HG02588 (cell line): ENCODE results near the gene MAU2.
"Not testable (repeated sequence)": the region's sequence is repeated elsewhere in the genome, so short reads cannot be mapped to it uniquely, and the experiment has no call there.

Source experiments
- ATAC-seq: cut with Tn5 transposase; IDR thresholded peaks from one replicate; pipeline ENCODE4 v1.9.1; 2021; ENCODE audit warnings: mild to moderate bottlenecking, moderate library complexity; ENCODE audit not compliant: unreplicated experiment

The MAU2 gene

DNA sequence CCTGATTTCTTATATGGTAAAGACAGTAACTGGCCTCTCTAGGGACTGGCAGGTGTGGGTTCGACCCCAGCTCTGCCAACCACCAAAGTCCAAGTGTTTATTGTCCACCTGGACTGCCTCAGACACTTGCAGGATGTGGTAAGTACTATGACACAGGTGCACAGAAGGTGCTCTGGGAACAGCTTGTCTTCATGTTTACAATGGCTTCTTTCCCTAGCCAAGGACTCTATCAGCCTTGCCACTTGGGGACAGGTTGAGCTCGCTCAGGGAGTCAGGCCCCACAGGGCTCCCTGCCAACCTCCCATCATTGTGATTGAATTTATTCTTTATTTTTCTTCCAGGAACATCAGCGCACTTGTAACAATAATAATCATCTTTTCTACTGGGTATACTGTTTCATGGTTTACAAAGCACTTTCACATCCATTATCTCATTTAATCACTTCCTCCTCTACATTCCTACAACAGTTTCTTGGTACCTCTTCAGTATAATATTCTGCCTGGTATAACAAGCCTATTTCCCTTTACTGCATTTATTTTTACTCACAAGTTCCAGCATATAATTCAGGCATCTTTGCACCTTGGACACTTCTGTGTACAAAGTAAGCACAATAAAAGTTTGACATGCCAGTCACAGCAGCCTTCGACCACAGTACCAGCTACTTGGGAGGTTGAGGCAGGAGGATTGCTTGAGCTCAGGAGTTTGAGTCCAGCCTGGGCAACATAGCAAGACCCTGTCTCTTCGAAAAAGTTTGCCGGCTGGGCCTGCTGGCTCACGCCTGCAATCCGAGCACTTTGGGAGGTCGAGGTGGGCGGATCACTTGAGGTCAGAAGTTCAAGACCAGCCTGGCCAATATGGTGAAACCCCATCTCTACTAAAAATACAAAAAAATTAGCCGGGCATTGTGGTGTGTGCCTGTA lies 60.6 kb downstream of the MAU2 start:
- no peak for ATAC-seq

DNA sequence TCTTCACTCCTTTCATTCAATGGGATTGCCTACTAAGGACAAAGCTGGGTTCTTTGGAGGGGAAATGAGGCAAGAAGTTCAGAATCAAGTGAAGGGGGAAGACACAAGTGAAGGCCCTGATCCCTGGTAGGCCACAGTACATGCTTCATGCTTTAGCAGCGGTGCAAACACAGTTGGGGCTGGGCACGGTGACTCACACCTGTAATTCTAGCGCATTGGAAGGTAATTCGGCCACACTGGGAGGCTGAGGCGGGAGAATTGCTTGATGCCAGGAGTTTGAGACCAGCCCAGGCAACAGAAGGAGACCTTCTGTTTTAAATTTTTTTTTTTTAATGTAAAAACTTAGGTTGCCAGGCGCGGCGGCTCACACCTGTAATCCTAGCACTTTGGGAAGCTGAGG lies 61.5 kb downstream of the MAU2 start:
- ATAC-seq: no peak

DNA sequence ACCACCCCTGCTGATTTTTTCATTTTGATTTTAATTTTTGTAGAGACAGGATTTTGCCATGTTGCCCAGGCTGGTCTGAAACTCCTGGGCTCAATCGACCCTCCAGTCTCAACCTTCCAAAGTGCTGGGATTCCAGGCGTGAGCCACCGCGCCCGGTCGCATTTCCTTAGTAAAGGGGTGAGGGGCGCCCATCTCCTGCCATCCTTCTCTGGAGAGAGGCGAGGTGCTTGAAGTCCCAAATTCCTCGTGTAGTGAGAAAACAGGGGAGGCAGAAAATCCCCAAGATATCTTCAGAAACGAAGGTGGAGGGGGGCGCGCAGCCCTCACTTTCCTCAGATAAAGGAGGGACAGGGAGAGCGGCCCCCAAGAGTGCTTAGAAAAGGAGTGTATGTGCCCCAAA lies 63.9 kb downstream of the MAU2 start:
- ATAC-seq: no peak

DNA sequence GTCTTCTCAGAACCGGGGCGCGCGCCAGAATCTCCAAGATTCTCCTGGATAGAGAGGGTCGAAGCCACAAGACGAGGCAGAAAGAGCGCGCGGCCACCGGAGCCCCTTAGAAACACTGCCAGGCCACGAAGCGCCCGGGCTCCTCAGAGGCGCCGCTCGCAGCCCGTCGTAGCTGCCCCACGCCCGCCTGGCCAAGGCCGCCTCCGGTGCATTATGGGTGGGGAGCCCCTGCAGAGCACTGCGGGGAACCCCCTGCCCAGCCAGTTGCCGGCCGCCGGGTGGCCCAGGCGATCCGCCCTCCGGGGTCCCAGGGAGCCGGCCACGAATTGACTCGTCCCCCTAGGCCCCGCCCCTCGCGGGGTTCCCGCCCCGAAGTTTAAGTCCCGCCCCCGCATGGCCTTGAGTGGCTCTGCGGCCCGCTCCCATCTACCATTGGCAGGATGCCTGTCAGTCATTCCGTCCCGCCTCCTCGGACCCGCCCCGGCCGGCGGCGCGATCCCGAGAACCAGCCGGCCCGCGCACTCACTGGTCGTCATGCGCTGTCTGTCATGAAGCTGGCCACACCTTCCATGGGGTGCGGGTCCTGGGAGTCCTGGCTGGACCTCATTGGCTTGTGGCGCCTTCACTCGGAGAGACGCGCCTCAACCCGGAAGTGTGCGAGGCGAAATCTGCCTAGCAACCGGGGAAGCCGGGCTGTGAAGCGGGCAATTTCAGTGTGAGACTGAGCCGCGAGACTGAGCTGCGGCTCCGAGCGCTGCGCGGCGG lies 64.7 kb downstream of the MAU2 start:
- ATAC-seq: peak; percentile 91

DNA sequence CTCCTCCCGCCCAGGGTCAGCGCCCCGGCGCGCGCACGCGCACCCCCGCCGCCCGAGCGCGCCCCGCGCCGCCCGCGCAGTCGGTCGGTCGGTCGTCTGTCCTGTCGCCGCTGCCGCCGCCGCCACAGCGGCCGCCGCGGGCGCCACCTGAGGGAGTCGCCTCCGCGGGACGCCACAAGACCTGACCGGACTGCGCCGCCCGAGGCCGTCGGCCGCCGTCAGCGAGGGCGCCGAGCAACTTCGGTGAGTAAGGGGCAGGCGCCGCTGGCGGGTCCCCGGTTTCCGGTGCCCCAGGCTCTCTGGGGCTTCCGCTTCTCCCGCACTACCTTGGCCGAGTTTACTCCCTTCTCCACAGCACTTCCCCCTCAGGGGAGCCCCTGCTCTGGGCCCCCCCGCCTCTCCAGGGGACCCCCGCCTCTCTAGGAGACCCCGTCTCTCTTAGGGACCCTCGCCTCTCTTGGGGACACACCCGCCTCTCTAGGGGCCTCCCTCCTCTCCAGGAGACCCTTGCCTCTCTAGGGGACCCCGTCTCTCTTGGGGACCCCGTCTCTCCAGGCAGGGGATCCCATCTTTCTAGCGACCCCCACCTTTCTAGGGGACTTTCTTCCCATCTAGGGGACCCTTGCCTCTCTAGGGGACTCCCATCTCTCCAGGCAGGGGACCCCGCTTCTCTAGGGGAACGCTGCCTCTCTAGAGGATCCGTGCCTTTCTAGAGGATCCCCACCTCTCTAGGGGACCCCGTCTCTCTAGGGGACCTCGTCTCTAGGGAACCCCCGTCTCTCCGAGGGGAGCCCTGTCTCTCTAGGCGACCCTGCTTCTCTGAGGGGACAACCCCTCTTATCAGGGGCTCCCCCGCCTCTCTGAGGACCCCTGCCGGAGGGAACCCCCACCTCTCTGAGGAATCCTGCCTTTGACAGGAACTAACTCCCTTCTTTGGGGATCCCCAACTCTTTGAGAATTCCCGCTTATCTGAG lies 65.6 kb downstream of the MAU2 start:
- peak; percentile 24 for ATAC-seq

DNA sequence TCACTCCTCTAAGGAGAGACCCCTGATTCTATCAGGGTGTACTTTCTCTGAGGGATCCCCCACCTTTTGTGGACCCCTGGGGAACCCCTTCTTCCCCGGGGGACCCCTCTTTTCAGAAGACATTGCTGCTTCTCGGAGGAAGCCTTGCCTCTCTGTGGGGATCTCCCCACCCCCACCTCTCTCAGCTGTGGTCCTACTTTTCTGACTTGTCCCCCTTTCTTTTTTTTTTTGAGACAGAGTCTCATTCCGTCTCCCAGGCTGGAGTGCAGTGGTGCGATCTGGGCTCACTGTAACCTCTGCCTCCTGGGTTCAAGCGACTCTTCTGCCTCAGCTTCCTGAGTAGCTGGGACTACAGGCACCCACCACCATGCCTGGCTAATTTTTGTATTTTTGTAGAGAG lies 66.5 kb downstream of the MAU2 start:
- ATAC-seq: no peak

DNA sequence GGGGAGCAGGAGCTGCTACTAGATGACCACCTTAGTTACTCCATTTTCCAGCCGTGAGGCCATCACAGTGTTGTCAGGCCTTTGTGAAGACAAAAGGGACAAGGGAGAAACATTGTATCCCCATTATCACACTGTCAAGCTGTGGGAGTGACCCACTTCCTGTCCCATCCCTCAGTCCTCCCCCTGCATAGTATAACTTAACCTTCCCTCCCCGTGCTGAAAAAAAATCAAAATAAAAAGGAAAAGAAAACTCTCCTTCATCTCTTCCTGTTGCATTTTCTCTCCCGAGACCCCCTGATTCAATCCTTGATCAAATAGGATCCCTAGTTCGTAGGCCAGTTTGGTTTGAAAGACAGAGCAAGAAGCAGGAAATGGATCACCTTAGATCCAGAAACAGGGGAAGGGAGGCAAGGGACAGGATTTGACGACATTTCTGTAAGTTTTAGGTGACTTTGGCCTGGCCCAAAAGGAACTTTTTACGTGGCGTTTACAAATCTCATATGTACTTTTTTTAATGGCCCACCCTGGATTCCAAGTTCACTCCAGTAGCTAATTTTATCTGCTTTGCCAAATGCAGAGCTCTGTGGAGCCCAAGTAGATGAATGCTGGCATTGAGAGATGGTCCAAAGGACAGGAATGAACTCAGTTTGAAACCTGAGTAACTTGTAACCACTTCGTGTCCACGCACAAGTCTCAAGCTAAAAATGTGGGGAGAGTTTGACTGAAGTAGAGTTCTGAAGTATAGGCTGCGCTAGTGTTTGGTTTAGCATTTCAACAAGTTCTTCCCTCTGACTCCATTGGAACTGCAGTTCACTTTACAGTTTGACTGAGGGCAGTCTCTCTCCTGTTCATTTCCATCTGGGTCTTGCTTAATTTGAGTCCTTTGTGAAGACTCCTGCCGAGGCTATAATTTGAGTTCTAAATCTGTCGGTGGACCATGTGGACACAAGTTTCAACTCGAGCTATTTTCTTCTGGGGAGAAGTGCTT lies 68.2 kb downstream of the MAU2 start:
- no peak for ATAC-seq

DNA sequence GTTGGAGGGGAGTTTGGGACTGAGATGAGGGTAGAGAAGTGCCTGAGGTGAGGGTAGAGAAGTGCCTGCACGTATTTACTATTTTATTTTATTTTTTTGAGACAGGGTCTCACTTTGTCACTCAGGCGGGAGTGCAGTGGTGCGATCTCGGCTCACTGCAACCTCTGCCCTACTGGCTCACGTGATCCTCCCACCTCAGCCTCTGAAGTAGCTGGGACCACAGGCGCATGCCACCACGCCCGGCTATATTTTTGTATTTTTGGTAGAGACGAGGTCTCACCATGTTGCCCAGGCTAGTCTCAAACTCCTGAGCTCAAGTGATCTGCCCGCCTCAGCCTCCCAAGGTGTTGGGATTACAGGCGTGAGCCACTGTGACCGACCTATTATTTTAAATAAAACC lies 69.1 kb downstream of the MAU2 start:
- ATAC-seq: not testable (repeated sequence)

DNA sequence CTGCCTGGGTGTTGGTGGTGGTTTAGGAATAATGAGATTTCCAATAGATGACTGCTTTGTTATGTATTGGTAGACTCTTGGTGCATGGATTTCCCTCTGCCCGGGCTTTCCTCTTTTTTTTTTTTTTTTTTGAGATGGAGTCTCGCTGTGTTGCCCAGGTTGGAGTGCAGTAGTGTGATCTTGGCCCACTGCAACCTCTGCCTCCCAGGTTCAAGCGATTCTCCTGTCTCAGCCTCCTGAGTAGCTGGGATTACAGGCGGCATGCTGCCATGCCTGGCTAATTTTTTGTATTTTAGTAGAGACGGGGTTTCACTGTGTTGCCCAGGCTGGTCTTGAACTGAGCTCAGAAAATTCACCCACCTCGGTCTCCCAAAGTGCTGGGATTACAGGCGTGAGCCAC lies 73.7 kb downstream of the MAU2 start:
- ATAC-seq: not testable (repeated sequence)

DNA sequence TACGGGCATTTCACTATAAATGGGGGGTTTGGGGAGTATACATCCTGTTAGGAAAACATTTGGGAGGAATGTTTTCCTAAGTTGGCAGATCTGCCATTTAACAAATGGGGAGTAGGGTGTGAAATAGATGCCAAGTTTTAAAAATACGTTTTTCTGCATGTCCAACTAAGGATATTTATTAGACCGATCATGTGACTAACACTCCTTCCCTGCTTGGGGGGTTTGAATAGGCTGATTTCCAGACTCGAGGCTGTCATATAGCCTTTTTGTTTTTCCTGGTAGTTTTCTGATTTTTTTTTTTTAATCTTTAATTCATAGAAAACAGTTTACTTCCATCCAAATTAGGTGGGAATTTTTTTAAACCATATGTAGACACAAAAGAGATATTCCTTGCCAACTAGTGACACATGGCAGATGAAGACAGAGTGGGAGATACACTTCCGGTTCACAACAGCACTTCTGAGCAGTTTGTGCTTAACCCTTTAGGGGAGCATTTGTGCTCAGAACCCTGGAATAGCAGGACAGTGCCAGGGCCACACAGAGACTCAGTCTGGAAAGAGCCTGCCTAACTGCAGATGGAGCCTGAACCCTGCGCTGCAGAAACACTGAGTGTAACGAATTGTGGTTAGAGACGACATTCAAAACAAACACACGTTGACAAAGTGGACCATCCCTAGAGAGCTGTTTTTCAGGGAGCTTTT lies 79.3 kb downstream of the MAU2 start:
- ATAC-seq: no peak

DNA sequence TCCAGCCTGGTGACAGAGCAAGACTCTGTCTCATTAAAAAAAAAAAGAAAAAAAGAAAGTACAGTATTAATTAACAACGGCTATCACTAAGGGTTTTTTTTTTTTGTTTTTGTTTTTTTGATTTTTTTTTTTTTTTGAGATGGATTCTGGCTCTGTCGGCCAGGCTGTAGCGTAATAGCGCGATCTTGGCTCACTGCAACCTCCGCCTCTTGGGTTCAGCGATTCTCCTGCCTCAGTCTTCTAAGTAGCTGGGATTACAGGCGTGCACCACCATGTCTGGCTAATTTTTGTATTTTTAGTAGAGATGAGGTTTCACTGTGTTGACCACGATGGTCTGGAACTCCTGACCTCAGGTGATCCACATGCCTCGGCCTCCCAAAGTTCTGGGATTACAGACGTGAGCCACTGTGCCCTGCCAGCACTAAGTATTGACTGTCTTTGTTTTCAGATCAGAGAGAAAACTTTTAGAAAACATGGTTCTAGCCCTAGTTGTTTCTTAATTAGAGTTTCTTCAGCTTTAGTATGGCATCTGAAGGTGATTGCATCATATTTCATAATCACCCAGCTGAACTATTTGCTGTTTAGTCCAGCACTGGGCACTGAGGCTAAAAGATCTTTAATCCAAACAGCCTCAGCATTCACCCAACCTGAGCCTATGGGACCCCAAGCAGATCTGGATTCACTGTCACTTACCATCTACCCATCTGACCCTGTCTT lies 82.2 kb downstream of the MAU2 start:
- no peak for ATAC-seq

DNA sequence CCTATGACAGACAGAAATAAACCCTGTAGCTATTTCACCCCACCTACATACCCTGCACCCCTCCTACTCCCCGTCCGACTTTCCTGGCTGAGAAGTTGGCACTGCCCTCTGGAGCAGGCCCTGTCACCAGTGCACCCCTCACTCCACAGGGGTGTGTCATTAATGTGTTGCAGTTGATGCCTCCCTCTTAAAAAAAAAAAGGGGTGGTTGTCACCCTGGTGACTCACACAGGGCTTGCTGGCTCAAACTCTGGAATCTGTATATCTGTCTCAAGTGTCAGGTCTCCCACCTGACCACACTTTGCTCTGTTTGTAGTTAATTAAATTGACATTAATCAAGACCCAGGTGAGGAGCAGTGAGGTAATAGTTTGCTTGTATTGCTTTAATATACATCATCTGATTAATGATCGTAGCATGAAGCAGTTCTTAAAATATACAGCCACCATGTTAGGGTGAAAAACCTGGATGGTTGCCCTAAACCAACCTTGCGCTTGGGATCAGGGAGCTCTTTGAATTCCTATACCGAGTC lies 82.8 kb downstream of the MAU2 start:
- ATAC-seq: no peak

DNA sequence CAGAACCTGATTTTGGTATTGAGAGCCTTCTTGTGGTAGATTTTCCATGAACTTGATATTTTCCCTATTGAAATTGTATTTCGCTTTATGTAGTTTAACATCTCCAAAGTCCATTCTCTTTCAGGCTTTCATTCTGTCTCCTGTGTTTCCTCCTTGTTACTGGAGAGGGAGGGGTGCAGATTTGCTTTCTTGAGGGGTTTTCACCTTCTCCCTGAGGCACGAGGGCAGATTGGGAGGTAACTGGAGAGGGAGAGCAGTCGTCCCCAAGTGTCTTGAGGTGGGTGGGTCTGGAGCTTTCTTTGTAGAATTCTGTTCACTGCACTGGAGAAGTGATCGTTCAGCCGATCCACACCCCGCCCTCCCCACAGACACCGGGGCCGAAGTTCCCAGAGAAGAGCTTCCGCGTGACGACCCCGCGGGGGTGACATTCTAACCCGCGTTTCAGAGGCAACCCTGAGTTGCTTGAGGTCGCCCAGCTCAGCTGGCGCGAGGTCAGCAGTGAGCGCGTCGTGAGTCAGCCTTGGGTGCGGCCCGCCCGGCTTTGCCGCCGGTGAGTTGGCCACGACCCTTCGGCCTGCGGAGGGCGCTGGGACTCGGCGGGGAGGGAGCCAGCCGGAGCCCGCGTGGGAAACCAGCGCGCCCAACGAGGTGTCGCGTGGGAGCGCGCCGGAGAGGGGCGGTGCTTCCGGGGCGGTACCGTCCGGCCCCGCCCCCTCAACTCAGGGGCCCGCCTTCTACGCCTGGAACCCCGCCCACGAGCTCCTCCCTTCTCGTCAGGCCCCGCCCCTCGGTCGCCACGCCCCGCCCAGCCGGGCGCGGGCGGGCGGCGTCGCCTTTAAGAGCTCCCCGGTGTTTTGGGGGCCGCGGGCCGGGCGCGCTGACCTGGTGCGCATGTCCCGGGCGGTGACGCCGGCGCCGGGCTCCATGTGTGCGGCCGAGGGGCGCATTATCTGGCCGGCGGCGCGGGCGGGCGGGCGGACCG lies 84.5 kb downstream of the MAU2 start, which contains the start of gene GATAD2A:
Gene GATAD2A, plus strand, starts transcription at position 797 of the 982 bp plus-strand sequence. CDS start 59,671 bp downstream, outside the sequence.
- peak; percentile 71 for ATAC-seq

DNA sequence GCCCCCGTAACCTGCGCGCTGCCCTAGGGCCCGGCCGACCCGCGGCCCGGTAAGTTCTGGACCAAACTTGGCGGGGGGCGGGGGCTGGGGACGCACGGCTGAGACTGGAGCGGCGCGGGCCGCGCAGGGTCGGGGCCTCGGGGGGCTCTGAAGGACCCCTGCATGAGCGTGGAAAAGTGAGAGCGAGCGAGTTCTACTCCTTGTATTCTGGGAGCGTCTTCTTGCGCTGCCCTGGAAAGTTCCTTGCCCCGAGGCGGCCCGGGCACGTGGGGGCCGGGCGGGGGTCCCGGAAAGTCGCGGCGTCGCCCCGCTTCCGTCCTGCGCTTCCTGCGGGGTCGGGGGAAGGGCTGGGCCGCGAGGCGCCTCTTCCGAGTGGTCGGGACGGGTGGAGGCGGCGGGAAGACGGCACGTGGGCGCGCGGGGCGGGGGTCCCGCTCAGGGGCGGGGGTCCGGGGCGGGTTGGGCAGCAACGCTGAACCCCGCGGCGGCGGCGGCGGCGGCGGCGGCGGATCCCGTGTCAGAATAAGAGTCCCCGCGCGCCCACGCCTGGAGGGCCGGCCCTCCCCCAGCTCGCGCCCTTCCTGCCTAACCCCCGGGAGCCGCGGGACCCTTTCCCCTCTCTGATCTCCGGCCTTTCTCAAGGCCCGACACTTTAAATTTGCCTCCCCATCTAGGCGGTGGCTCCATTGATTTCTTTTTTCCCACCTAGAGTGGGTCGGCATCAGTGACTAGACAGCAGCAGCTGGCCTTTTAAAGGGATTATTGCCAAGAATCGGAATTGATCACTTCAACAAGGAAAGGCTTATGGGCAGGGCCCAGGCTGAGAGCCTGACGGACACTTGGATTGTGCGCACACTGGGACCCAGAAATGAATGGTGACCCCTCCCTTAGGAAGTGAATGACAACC lies 85.6 kb downstream of the MAU2 start:
- peak; percentile 25 for ATAC-seq

DNA sequence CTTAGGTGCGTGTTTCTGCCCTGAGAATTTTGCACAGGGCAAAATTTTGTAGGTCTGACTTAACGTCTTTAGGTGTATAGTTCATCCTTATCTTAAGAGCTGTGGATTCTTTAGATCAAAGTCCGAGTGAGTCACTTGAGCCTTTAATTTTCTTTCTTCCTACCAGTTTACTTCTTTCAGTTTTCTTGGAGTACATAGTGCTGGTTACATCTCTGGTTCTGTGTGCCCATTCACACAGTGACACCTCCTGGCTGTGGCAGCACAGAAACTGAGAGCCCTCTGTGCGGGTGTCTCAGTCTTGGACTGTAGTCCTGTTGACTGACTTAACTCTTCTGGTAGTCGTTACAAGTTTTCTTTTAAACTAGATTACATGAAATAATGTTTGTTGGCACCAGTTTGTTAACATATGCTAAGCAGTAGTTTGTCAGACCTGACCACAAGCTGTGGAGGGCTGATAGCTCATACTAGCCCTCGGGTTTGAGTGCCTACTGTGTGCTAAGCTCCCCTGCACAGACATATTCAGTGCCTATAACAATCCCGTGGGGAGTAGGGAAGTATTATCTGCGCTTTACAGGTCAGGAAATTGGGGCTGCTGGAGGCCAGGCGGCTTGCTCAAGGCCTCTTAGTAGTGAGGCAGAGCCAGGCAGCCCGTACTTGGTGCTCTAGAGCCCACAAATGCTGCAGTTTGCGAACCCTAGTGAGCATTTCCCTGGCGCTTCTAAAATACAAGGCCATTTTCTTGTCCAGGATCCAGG lies 86.4 kb downstream of the MAU2 start:
- ATAC-seq: no peak
